CD4-positive, alpha-beta T cell treated with Interleukin-15 for 4 hours (primary cell): ENCODE measurements around the gene KRT20.
"Not testable (repeated sequence)": the region's sequence is repeated elsewhere in the genome, so short reads cannot be mapped to it uniquely, and the experiment has no call there.

ENCODE experiments used
- DNase-seq: peaks from one replicate; pipeline ENCODE4 v3.0.0-alpha.2; 2020; ENCODE audit warnings: low spot score

Gene KRT20

GRCh38 chr17:40896916-40897455 is 11.9 kb upstream of the KRT20 start:
- no peak for DNase-seq

GRCh38 chr17:40895106-40895730 is 10.2 kb upstream of the KRT20 start:
- DNase-seq: no peak

GRCh38 chr17:40888196-40888720 is 3.2 kb upstream of the KRT20 start:
- DNase-seq: no peak

- DNase-seq: no peak
Observed at GRCh38 chr17:40886090-40886489, 1.0 kb upstream of the KRT20 start.

GRCh38 chr17:40883626-40884334 is 1.3 kb downstream of the KRT20 start:
- no peak for DNase-seq

GRCh38 chr17:40883031-40883430 is 2.0 kb downstream of the KRT20 start:
- no peak for DNase-seq

- DNase-seq: no peak
Observed at GRCh38 chr17:40879026-40879425, 6.0 kb downstream of the KRT20 start.

- no peak for DNase-seq
Observed at GRCh38 chr17:40878044-40878443, 7.0 kb downstream of the KRT20 start.

- no peak for DNase-seq
Observed at GRCh38 chr17:40873801-40874200, 11.2 kb downstream of the KRT20 start.

- DNase-seq: no peak
Observed at GRCh38 chr17:40873255-40873654, 11.8 kb downstream of the KRT20 start.

GRCh38 chr17:40872416-40872815 is 12.6 kb downstream of the KRT20 start:
- no peak for DNase-seq

- DNase-seq: no peak
Observed at GRCh38 chr17:40871316-40871715, 13.7 kb downstream of the KRT20 start.

GRCh38 chr17:40870136-40870535 is 14.9 kb downstream of the KRT20 start:
- DNase-seq: no peak

GRCh38 chr17:40866838-40867237 is 18.2 kb downstream of the KRT20 start, which contains the start of gene KRT12:
KRT12 (minus strand) TSS chr17:40867223; CDS start chr17:40867186, 37 bp downstream.
- no peak for DNase-seq

GRCh38 chr17:40864661-40865390 is 20.2 kb downstream of the KRT20 start:
- DNase-seq: no peak

GRCh38 chr17:40862985-40863733 is 21.9 kb downstream of the KRT20 start:
- DNase-seq: no peak

- DNase-seq: no peak
Observed at GRCh38 chr17:40859536-40859935, 25.5 kb downstream of the KRT20 start.

- not testable (repeated sequence) for DNase-seq
Observed at GRCh38 chr17:40858667-40859066, 26.4 kb downstream of the KRT20 start.

GRCh38 chr17:40857535-40857934 is 27.5 kb downstream of the KRT20 start:
- DNase-seq: no peak

GRCh38 chr17:40854175-40854814 is 30.7 kb downstream of the KRT20 start:
- no peak for DNase-seq

- no peak for DNase-seq
Observed at GRCh38 chr17:40852364-40852763, 32.7 kb downstream of the KRT20 start.
